MM.1S (cell line): ENCODE measurements around the gene RXRA.

ENCODE experiments used
- DNase-seq: peaks from one replicate; pipeline ENCODE4 v3.0.0-alpha.2; 2015
- H2AFZ ChIP-seq: fragments of 300-600 bp; sonication (generic); 2 replicates; pipeline ENCODE4 v1.6.0; 2016; ENCODE audit warnings: antibody characterized with exemption, low read length
- H3F3A ChIP-seq: fragments of 300-600 bp; sonication (generic); 2 replicates; pipeline ENCODE4 v1.6.1; 2016; ENCODE audit warnings: mild to moderate bottlenecking, antibody characterized with exemption, low read length, moderate library complexity, mixed read lengths; ENCODE audit not compliant: insufficient read depth
- H3K27ac ChIP-seq: fragments of 300-600 bp; sonication (generic); 2 replicates; pipeline ENCODE4 v1.5.1; 2016; ENCODE audit warnings: mild to moderate bottlenecking, low read length
- H3K27me3 ChIP-seq: fragments of 300-600 bp; sonication (generic); replicated peaks from 2 replicates; pipeline ENCODE4 v1.6.0; 2016; ENCODE audit warnings: low read length; ENCODE audit not compliant: insufficient read depth
- H3K36me3 ChIP-seq: fragments of 300-600 bp; sonication (generic); replicated peaks from 2 replicates; pipeline ENCODE4 v1.6.1; 2016; ENCODE audit warnings: mild to moderate bottlenecking, low read length, mixed read lengths; ENCODE audit not compliant: insufficient read depth
- H3K4me1 ChIP-seq: fragments of 300-600 bp; sonication (generic); 2 replicates; pipeline ENCODE4 v1.6.1; 2016; ENCODE audit warnings: low read length, mixed read lengths
- H3K4me2 ChIP-seq: fragments of 300-600 bp; sonication (generic); 2 replicates; pipeline ENCODE4 v1.6.0; 2016; ENCODE audit warnings: low read depth, low read length
- H3K4me3 ChIP-seq: fragments of 300-600 bp; sonication (generic); 2 replicates; pipeline ENCODE4 v1.5.1; 2016; ENCODE audit warnings: low read length, mixed read lengths
- H3K79me2 ChIP-seq: fragments of 300-600 bp; sonication (generic); 2 replicates; pipeline ENCODE4 v1.6.1; 2016; ENCODE audit warnings: mixed run types, low read length, mixed read lengths
- H3K9ac ChIP-seq: fragments of 300-600 bp; sonication (generic); 2 replicates; pipeline ENCODE4 v1.6.1; 2016; ENCODE audit warnings: low read length, mixed read lengths
- H3K9me2 ChIP-seq: fragments of 300-600 bp; sonication (generic); replicated peaks from 2 replicates; pipeline ENCODE4 v1.6.1; 2016; ENCODE audit warnings: mild to moderate bottlenecking, low read length, mixed read lengths; ENCODE audit not compliant: insufficient read depth
- H3K9me3 ChIP-seq: fragments of 300-600 bp; sonication (generic); replicated peaks from 2 replicates; pipeline ENCODE4 v1.6.1; 2016; ENCODE audit warnings: mild to moderate bottlenecking, low read length, mixed read lengths; ENCODE audit not compliant: insufficient read depth
- H4K20me1 ChIP-seq: fragments of 300-600 bp; sonication (generic); 2 replicates; pipeline ENCODE4 v1.6.1; 2016; ENCODE audit warnings: mild to moderate bottlenecking, low read length, moderate library complexity, mixed read lengths; ENCODE audit not compliant: insufficient read depth
- EZH2 ChIP-seq: fragments of 300-600 bp; sonication (generic); optimal IDR thresholded peaks from 2 replicates; pipeline ENCODE3; 2017; ENCODE audit warnings: low read depth, mild to moderate bottlenecking, antibody characterized with exemption, low read length, mixed read lengths
- EZH2phosphoT487 ChIP-seq: fragments of 300-600 bp; sonication (generic); IDR thresholded peaks from 2 replicates; pipeline ENCODE4 v1.6.1; 2018; ENCODE audit warnings: antibody characterized with exemption, low read length
- TF ChIP-seq, protein P1 (sequence below): fragments of 300-600 bp; sonication (generic); IDR thresholded peaks from 2 replicates; pipeline ENCODE4 v1.5.1; 2016; ENCODE audit warnings: antibody characterized with exemption, low read length, mixed read lengths

The RXRA gene

DNA sequence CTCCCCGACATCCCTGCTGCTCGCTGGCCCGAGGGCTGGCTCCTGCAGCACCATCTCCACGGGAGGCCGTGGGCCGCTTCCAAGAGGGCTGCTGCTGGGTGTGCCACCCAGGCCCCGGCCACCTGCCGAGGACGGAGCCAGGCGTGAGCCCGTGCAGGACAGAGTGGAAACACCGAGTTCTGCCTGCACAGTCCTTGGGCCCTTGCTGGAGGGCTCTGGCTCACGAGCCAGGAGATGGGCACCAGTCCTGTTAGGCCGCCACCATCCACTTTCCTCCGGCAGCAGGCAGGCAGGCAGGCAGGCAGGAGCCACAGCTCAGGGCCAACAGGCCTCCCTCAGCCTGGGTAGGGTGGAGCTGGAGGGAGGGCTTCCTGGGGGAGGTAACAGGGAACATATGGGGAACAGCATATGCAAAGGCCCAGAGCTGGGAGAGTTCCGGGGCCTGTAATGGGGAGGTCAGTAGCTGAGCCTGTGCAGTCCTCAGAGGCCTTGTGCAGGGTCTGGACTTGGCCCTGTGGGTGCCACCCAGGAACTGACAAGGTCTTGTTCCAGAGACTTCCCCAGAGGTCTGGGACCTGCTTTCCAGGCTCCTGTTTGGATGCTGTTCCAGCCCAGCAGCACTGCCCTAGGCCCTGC lies 31.9 kb downstream of the RXRA start:
- Histone ChIP-seq H3K79me2 (no peaks in the 10 kb centered on the region), H2AFZ (no peak overlapping the region), H3K36me3 (no peaks in the 10 kb centered on the region), H4K20me1 (no peaks in the 10 kb centered on the region; the same call in 1 of the 2 replicates), H3K9me3 (no peaks in the 10 kb centered on the region), H3F3A (no peaks in the 10 kb centered on the region), H3K9me2 (no peaks in the 10 kb centered on the region), H3K4me2 (no peak overlapping the region), H3K27me3 (no peaks in the 10 kb centered on the region), H3K27ac (no peak overlapping the region), H3K9ac (no peak overlapping the region), H3K4me3 (no peak overlapping the region), H3K4me1 (no peaks in the 10 kb centered on the region)
- DNase-seq, result no peak
- TF ChIP-seq, protein P1, sequence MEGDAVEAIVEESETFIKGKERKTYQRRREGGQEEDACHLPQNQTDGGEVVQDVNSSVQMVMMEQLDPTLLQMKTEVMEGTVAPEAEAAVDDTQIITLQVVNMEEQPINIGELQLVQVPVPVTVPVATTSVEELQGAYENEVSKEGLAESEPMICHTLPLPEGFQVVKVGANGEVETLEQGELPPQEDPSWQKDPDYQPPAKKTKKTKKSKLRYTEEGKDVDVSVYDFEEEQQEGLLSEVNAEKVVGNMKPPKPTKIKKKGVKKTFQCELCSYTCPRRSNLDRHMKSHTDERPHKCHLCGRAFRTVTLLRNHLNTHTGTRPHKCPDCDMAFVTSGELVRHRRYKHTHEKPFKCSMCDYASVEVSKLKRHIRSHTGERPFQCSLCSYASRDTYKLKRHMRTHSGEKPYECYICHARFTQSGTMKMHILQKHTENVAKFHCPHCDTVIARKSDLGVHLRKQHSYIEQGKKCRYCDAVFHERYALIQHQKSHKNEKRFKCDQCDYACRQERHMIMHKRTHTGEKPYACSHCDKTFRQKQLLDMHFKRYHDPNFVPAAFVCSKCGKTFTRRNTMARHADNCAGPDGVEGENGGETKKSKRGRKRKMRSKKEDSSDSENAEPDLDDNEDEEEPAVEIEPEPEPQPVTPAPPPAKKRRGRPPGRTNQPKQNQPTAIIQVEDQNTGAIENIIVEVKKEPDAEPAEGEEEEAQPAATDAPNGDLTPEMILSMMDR, result no peak
- TF ChIP-seq EZH2phosphoT487 (no peak), EZH2 (no peak)

DNA sequence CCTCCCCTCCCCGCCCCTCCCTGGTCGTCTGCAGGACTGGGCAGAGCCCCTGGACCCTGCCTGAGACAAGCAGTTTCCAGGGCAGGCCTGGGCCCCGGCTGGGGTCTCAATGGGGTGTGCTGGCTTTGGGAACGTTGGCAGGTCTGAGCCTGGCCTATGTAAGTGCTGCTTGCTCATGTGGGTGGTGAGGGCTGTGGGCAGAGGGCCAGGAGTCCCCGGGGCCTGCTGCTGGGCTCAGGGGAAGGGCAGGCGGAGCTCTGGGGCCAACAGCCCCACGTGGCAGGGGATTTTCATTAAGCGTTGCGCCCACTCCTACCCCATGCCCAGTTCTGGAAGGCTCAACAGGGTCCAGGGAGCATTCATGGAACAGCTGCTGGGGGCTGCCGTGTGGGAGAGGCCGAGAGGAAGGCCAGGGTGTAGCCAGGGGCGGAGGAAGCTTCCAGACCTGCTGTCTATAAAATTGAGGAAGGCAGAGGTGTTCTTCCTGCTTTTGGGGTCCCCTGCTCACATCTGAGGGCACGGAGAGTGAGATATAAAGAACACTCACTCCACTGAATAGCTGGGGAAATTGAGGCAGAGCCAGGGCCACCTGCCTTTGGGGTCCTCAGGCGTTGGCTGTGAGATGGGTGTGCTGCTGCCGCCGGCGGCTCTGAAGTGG lies 32.5 kb downstream of the RXRA start:
- H3K27ac ChIP-seq, result no peak overlapping the region
- DNase-seq, result no peak
- TF ChIP-seq EZH2phosphoT487 (no peak), EZH2 (no peak)
- TF ChIP-seq, protein P1, result no peak

DNA sequence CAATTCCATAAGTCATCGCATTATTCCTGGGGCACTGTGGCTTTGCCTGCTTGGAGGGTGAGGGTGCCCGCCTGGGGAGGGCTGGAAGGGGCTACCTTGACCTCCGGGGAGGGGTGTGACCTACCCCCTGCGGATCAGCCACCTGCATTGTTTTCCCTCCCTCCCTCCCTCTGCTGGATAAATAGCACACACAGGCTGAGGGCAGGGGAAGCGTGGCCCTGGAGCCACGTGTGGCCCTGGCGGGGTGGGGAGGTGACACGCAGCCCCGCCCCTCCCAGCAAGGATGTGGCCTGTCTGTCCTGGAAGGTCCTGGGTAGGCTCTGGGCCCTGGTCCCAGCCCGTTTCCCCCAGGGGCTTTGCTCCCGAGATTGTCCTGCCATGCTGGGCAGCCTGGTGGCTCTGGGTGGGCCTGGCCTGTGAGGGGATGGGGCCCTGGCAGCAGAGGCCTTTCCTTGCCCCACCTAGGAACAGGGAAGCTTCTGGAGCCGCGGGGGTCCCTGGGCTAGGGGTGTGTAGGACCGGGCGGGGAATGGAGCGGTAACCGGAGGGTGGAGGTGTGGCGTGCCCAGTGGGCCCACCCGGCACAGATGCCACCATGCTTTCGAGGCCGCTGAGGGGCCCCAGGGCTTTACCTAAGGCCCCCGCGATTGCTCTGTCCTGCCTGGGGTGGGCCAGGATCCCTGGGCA lies 33.4 kb downstream of the RXRA start:
- Histone ChIP-seq H2AFZ (no peak overlapping the region), H3K4me3 (no peak overlapping the region), H3K27me3 (no peaks in the 10 kb centered on the region), H3K79me2 (no peaks in the 10 kb centered on the region), H3K4me1 (no peaks in the 10 kb centered on the region), H3K9ac (no peak overlapping the region), H3K27ac (no peak overlapping the region), H4K20me1 (no peaks in the 10 kb centered on the region), H3K9me3 (no peaks in the 10 kb centered on the region), H3K36me3 (no peaks in the 10 kb centered on the region), H3F3A (no peaks in the 10 kb centered on the region), H3K9me2 (no peaks in the 10 kb centered on the region), H3K4me2 (no peak overlapping the region)
- no peak for DNase-seq
- TF ChIP-seq EZH2phosphoT487, result no peak
- TF ChIP-seq, protein P1, result no peak
- TF ChIP-seq EZH2, result no peak

More for the DNA sequence above, 32.5 kb downstream of the RXRA start:
- H3K36me3 ChIP-seq, result no peaks in the 10 kb centered on the region
- H4K20me1 ChIP-seq, result no peaks in the 10 kb centered on the region
- no peaks in the 10 kb centered on the region for H3K4me1 ChIP-seq
- H3K9ac ChIP-seq, result no peak overlapping the region
- no peaks in the 10 kb centered on the region for H3K9me3 ChIP-seq
- no peaks in the 10 kb centered on the region for H3K27me3 ChIP-seq
- no peak overlapping the region for H3K4me3 ChIP-seq
- H3K4me2 ChIP-seq, result no peak overlapping the region
- H2AFZ ChIP-seq, result no peak overlapping the region
- no peaks in the 10 kb centered on the region for H3K79me2 ChIP-seq
- no peaks in the 10 kb centered on the region for H3K9me2 ChIP-seq
- no peaks in the 10 kb centered on the region for H3F3A ChIP-seq
